Bronchial epithelial cell (primary cell): Measurements from ENCODE around the gene RABL3. TPM values are rescaled to one million over a fixed set of nuclear protein-coding genes. Genes with fewer than 3 reads are reported as not detected.
A peak's percentile ranks its signal among the peaks of the same experiment; 100 is the strongest.

Experiments used
- DNase-seq: peaks from one replicate; pipeline ENCODE4 v3.0.0-alpha.2; 2010; ENCODE audit warnings: low read depth
- FAIRE-seq: peaks from 2 replicates; lab custom pipeline; 2011; peaks lifted over from hg19 to GRCh38; lab: Jason Lieb, UNC
- H3K27me3 ChIP-seq: 2 replicates; pipeline ENCODE4 v1.5.1; 2011; ENCODE audit warnings: low read length; ENCODE audit not compliant: control insufficient read depth, insufficient read depth
- H3K36me3 ChIP-seq: 2 replicates; pipeline ENCODE4 v1.5.1; 2011; ENCODE audit warnings: low read length; ENCODE audit not compliant: control insufficient read depth, insufficient read depth
- H3K4me3 ChIP-seq: 2 replicates; pipeline ENCODE4 v1.5.1; 2011; ENCODE audit warnings: mild to moderate bottlenecking, low read depth, low read length, control low read depth
- total RNA-seq: library from RNA; depleted of rRNA; stranded (reverse); fragments of >200 nt; gene quantifications from 2 replicates; pipeline ENCODE4 v1.2.1, GENCODE V29; 2014
- TF ChIP-seq, protein P1 (sequence below): IDR thresholded peaks from 2 replicates; pipeline ENCODE4 v1.5.1; 2011; ENCODE audit warnings: mild to moderate bottlenecking, moderate library complexity, low read length, control low read depth, inconsistent platforms; ENCODE audit not compliant: insufficient read depth, severe bottlenecking

RABL3 gene
- total RNA-seq, 1 donor from 2014 or later: 31.1 TPM

DNA sequence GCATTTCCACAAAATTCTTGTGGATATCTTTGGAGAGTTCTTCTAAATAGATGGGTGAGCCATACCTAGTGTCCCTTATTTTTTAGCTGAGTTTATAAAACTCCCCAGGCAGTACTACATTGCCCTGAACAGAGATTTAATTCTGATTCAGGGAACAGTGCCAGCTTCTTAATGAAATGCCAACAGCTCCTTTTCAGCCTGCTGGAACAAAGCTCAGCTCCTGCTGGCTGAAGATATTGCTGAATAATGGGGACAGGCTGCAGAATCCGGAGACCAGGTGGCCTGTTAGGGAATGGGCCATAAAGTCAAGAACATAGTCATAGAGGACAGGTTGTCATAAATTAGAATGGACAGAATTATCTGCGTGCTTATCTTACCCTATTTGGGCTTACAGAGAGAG lies 69.2 kb downstream of the RABL3 start:
- H3K27me3 ChIP-seq: no peaks in the 10 kb centered on the region
- no peaks in the 10 kb centered on the region for H3K36me3 ChIP-seq
- TF ChIP-seq, protein P1, sequence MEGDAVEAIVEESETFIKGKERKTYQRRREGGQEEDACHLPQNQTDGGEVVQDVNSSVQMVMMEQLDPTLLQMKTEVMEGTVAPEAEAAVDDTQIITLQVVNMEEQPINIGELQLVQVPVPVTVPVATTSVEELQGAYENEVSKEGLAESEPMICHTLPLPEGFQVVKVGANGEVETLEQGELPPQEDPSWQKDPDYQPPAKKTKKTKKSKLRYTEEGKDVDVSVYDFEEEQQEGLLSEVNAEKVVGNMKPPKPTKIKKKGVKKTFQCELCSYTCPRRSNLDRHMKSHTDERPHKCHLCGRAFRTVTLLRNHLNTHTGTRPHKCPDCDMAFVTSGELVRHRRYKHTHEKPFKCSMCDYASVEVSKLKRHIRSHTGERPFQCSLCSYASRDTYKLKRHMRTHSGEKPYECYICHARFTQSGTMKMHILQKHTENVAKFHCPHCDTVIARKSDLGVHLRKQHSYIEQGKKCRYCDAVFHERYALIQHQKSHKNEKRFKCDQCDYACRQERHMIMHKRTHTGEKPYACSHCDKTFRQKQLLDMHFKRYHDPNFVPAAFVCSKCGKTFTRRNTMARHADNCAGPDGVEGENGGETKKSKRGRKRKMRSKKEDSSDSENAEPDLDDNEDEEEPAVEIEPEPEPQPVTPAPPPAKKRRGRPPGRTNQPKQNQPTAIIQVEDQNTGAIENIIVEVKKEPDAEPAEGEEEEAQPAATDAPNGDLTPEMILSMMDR: no peak
- DNase-seq: no peak
- no peak for FAIRE-seq
- H3K4me3 ChIP-seq: no peak overlapping the region

DNA sequence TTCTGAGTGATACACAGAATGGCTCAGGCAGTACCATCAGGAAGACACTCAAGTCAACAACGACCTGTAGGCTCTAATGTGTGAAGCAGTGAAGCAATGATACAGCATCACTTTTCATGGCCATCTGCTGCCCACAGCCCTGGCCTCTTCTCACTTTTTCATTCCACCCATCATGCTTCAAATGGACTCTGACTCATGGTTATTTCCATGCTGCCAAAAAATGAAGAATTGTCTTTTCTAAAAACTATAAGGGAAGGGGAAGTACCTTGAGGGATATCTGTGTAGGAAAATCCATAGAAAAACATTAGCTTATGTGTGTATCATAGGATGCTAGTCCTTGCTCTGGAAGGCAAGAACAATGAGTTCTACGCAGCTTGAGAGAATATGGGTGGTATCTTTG lies 71.7 kb downstream of the RABL3 start:
- no peak for DNase-seq
- no peaks in the 10 kb centered on the region for H3K27me3 ChIP-seq
- TF ChIP-seq, protein P1: no peak
- no peak for FAIRE-seq
- H3K4me3 ChIP-seq: no peak overlapping the region
- H3K36me3 ChIP-seq: no peaks in the 10 kb centered on the region

DNA sequence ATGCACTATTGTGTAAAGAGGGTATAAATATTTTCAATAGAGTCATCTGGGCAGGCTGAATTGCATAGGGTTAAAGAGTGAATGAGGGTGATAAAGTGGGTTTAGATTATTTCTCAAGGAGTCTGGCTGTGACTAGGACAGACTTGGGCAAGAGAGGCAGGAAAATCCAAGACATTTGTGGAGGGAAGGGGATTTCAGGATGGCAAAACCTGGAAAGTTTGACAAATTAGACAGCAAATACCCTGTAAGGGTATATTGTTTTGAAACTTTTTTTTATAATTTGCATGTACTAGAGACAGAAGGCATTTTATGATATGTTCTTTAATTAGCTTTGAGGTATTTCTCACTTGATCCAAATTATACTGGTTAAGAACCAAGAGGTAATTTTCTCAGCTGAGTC lies 77.4 kb downstream of the RABL3 start:
- no peak for FAIRE-seq
- Histone ChIP-seq H3K4me3 (no peak overlapping the region), H3K36me3 (no peaks in the 10 kb centered on the region), H3K27me3 (no peaks in the 10 kb centered on the region)
- TF ChIP-seq, protein P1: no peak
- DNase-seq: no peak

DNA sequence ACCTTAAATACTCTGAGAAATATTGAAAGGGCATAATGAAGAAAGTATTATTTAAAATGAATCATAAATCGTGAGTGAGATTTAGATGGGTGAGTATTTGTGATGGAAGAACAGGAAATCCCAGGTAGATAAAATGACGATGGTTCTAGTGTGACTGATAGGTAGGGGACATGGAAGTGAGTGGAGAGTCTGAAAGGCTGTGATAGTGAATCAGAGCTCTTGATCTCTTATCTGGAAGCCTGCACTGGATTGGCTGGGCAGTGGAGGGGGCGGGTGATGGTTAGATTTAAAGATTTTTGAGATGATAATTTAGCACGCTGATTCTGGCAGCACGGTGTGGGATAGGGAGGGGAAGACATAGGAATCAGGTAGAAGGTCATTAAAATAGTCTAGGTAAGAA lies 80.4 kb downstream of the RABL3 start:
- Histone ChIP-seq H3K4me3 (no peak overlapping the region), H3K36me3 (no peaks in the 10 kb centered on the region), H3K27me3 (no peaks in the 10 kb centered on the region)
- TF ChIP-seq, protein P1: no peak
- DNase-seq: peak; percentile 5
- no peak for FAIRE-seq

- FAIRE-seq: no peak
- TF ChIP-seq, protein P1: no peak
- H3K36me3 ChIP-seq: no peaks in the 10 kb centered on the region
- H3K27me3 ChIP-seq: no peaks in the 10 kb centered on the region
- peak; percentile 4 for DNase-seq
- H3K4me3 ChIP-seq: no peak overlapping the region
Observed at GRCh38 chr3:120661106-120661905, 81.0 kb downstream of the RABL3 start.
